Activated naive CD4-positive, alpha-beta T cell treated with anti-CD3 and anti-CD28 coated beads, Interleukin-2, amount 50 U/mL, for 24 hours (primary cell): ENCODE measurements around the gene INAVA.
A peak's percentile ranks its signal among the peaks of the same experiment; 100 is the strongest.

Experiments used
- H3K27ac Mint-ChIP-seq: one replicate; pipeline ENCODE4 v1.8.0; 2021; ENCODE audit warnings: mild to moderate bottlenecking, mixed read lengths
- H3K27me3 Mint-ChIP-seq: one replicate; pipeline ENCODE4 v1.8.0; 2021; ENCODE audit warnings: mixed read lengths
- H3K36me3 Mint-ChIP-seq: one replicate; pipeline ENCODE4 v1.8.0; 2021; ENCODE audit warnings: mixed read lengths
- H3K4me1 Mint-ChIP-seq: one replicate; pipeline ENCODE4 v1.8.0; 2021; ENCODE audit warnings: mixed read lengths
- H3K4me3 Mint-ChIP-seq: one replicate; pipeline ENCODE4 v1.8.0; 2021; ENCODE audit warnings: mild to moderate bottlenecking, mixed read lengths
- H3K9me3 Mint-ChIP-seq: one replicate; pipeline ENCODE4 v1.8.0; 2021; ENCODE audit warnings: mixed read lengths

INAVA gene

GRCh38 chr1:200889571-200889970, 5.1 kb upstream of the INAVA start:
- Mint-ChIP-seq H3K9me3 (no peaks in the 10 kb centered on the region), H3K4me1 (peaks cover 49% of the 10 kb centered on the region), H3K36me3 (no peaks in the 10 kb centered on the region), H3K27me3 (peaks cover 14% of the 10 kb centered on the region), H3K4me3 (peak overlapping the region; percentile 0), H3K27ac (peak overlapping the region; percentile 9)

GRCh38 chr1:200890027-200890426, 4.7 kb upstream of the INAVA start:
- Mint-ChIP-seq H3K36me3 (no peaks in the 10 kb centered on the region), H3K27me3 (peaks cover 14% of the 10 kb centered on the region), H3K4me1 (peaks cover 49% of the 10 kb centered on the region), H3K4me3 (peak overlapping the region; percentile 0), H3K9me3 (no peaks in the 10 kb centered on the region), H3K27ac (no peak overlapping the region)

DNA sequence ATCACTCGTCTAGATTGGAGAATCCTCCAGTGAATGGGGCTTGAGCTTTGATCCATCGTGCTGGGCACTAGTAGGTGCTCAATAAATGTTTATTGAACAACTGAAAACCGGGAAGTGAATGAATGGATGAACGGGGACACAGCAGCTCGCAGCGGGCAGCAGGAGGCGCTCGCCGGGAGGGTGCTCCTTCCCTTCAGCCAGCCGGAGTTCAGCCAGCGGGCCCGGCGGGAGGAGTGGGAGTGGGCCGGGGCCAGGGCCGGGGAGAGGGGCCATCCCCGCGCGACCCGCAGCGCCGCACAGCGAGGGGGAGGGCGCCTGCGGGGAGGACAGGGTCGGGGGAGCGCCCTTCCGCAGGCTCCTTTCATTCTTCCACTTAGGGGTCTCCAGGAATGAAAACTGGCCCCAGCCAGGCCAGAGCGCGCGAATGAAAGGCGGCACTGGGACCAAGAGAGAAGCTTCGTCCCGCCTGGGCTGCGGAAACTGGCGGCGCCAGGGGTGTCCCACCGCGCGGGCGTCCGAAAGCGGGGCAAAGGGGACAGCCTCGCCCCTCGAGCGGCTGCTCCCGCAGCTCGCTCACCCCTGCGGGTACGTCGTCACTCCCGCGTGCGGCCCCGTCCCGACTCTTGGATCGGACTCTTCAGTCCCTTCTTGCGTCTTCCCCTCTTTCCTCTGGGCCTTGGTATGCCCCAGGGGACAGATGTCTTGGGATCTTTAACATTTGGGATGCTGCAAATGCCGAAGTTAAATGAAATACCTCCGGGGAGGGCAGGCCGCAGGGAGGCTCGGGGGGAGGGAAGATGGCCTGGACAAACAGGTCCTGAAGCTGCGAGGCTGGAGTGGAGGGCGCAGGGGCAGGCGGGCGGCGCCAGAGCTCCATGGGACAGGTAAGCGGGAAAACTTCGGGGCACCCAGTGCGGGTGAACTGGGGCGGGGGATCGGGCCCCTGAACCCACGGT, 3.6 kb upstream of the INAVA start:
- Mint-ChIP-seq H3K4me3 (peak overlapping the region; percentile 73), H3K27me3 (peaks cover 14% of the 10 kb centered on the region), H3K36me3 (no peaks in the 10 kb centered on the region), H3K27ac (peak overlapping the region; percentile 88), H3K9me3 (no peaks in the 10 kb centered on the region), H3K4me1 (peaks cover 44% of the 10 kb centered on the region)

- peaks cover 44% of the 10 kb centered on the region for H3K4me1 Mint-ChIP-seq
- peaks cover 14% of the 10 kb centered on the region for H3K27me3 Mint-ChIP-seq
- H3K4me3 Mint-ChIP-seq = peak overlapping the region; percentile 73
- no peaks in the 10 kb centered on the region for H3K36me3 Mint-ChIP-seq
- no peak overlapping the region for H3K27ac Mint-ChIP-seq
- no peaks in the 10 kb centered on the region for H3K9me3 Mint-ChIP-seq
Measured at GRCh38 chr1:200891774-200892157, 2.9 kb upstream of the INAVA start.

DNA sequence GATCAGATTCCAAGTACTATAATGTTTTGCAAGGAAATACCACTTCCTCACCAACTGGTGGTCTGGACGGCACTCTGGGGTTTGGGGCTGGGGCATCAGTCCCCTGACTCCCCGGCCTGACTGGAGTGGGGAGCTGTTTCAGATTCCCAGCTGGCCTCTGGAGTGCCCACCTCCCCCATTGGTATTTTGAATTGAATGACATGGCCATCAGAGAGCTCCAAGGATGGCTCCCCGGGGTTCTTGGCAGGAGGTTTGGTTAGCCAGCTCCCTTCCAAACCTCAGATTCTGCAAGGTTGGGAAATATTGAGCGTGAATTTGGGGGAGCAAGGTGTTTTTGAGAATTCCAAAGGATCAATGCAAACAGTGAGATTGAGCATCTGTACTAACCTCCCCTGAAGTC, 2.2 kb upstream of the INAVA start:
- H3K4me3 Mint-ChIP-seq = peak overlapping the region; percentile 73
- no peaks in the 10 kb centered on the region for H3K9me3 Mint-ChIP-seq
- peaks cover 14% of the 10 kb centered on the region for H3K27me3 Mint-ChIP-seq
- H3K27ac Mint-ChIP-seq = no peak overlapping the region
- H3K4me1 Mint-ChIP-seq = peaks cover 39% of the 10 kb centered on the region
- no peaks in the 10 kb centered on the region for H3K36me3 Mint-ChIP-seq

GRCh38 chr1:200892958-200893357, 1.7 kb upstream of the INAVA start:
- Mint-ChIP-seq H3K4me1 (peaks cover 35% of the 10 kb centered on the region), H3K27ac (no peak overlapping the region), H3K4me3 (no peak overlapping the region), H3K9me3 (no peaks in the 10 kb centered on the region), H3K27me3 (peaks cover 14% of the 10 kb centered on the region), H3K36me3 (no peaks in the 10 kb centered on the region)

- Mint-ChIP-seq H3K4me3 (no peak overlapping the region), H3K27me3 (peaks cover 14% of the 10 kb centered on the region), H3K9me3 (no peaks in the 10 kb centered on the region), H3K4me1 (peaks cover 30% of the 10 kb centered on the region), H3K27ac (no peak overlapping the region), H3K36me3 (no peaks in the 10 kb centered on the region)
Measured at GRCh38 chr1:200893411-200893901, 1.2 kb upstream of the INAVA start.

- Mint-ChIP-seq H3K36me3 (no peaks in the 10 kb centered on the region), H3K4me1 (peaks cover 14% of the 10 kb centered on the region), H3K9me3 (no peaks in the 10 kb centered on the region), H3K4me3 (no peak overlapping the region), H3K27me3 (peaks cover 14% of the 10 kb centered on the region), H3K27ac (no peak overlapping the region)
Measured at GRCh38 chr1:200895443-200895789, 716 bp downstream of the INAVA start.

- Mint-ChIP-seq H3K36me3 (no peaks in the 10 kb centered on the region), H3K4me1 (peaks cover 10% of the 10 kb centered on the region), H3K4me3 (no peak overlapping the region), H3K9me3 (no peaks in the 10 kb centered on the region), H3K27ac (no peak overlapping the region), H3K27me3 (peaks cover 14% of the 10 kb centered on the region)
Measured at GRCh38 chr1:200895801-200896530, 1.3 kb downstream of the INAVA start.

DNA sequence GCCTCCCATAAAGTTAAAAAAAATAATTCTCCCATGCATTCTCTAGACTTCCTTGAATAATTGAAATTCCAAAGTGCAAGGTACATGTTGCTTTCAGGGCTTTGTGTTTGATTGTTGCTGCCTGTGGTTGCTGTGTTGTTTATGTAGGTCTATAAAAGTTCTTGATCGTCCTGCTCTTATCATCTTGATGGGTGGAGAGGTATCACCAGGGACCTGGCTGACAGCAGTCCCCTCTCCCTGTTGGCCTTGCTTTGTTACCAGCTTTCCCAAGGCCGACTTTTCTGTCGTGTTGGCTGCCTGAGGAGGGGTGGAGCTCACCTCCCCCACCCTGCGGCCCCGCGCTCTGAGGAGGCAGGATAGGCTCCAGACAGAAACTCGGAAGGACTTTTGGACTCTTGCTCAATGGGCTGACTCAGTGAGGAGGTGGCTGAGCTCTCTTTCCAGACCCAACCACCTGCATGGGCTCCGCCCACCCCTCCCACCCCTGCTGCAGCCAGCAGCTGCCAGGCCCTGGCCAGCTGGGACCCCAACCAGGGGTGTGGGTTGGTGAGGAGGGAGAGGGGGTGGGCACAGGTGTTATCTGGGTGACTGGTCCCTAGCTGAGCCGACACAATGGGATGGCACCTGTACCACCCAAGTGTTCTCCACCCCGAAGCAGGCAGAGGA, 2.0 kb downstream of the INAVA start:
- Mint-ChIP-seq H3K27ac (no peak overlapping the region), H3K36me3 (no peaks in the 10 kb centered on the region), H3K4me3 (no peak overlapping the region), H3K9me3 (no peaks in the 10 kb centered on the region), H3K27me3 (peaks cover 12% of the 10 kb centered on the region), H3K4me1 (peaks cover 6% of the 10 kb centered on the region)

DNA sequence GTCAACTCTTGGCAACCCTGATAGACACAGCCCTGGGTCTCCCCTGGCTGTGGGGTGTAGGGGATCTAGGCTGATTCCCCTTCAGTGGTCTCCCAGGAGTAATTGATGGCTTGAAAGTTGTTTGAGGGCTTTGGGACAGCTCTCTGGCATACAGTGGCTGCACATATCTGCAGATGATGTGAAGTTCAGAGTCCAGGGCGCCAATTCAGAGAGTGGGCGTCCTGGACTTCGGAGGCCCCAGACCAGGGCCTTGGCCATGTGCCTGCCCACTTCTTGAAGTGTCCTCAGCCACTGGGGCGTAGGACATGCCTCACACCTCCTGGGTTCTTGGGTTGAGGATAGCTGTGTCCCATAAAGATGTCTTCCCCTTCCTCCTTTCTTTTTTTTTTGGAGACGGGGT, 2.6 kb downstream of the INAVA start:
- Mint-ChIP-seq H3K4me1 (peaks cover under 1% of the 10 kb centered on the region), H3K27me3 (peaks cover 8% of the 10 kb centered on the region), H3K4me3 (no peak overlapping the region), H3K27ac (no peak overlapping the region), H3K36me3 (no peaks in the 10 kb centered on the region), H3K9me3 (no peaks in the 10 kb centered on the region)

- H3K9me3 Mint-ChIP-seq = no peaks in the 10 kb centered on the region
- H3K27me3 Mint-ChIP-seq = peaks cover under 1% of the 10 kb centered on the region
- no peak overlapping the region for H3K27ac Mint-ChIP-seq
- H3K36me3 Mint-ChIP-seq = no peaks in the 10 kb centered on the region
- H3K4me1 Mint-ChIP-seq = no peaks in the 10 kb centered on the region
- no peak overlapping the region for H3K4me3 Mint-ChIP-seq
Measured at GRCh38 chr1:200899015-200899386, 4.3 kb downstream of the INAVA start.

DNA sequence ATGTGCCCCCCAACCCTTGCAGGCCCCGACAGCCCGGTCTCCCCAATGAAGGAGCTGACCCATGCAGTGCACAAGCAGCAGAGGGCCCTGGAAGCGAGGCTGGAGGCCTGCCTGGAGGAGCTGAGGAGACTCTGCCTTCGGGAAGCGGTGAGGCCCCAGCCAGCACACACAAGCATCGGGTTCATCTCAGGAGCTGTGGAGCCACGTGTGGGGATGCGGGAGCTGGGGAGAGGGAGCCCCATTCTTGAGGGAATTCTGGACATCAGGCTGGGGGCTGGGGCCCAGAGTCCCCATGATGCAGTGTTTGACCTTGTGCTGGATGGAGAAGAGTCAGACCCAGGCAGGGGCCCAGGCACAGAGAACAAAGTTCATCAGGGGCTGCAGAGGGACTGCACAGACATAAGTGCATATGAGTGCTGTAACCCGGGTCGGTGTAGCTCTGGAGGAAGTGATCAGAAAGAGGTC, 4.8 kb downstream of the INAVA start:
- H3K4me1 Mint-ChIP-seq = no peaks in the 10 kb centered on the region
- H3K27ac Mint-ChIP-seq = no peak overlapping the region
- H3K4me3 Mint-ChIP-seq = no peak overlapping the region
- H3K27me3 Mint-ChIP-seq = no peaks in the 10 kb centered on the region
- no peaks in the 10 kb centered on the region for H3K9me3 Mint-ChIP-seq
- H3K36me3 Mint-ChIP-seq = no peaks in the 10 kb centered on the region

- no peaks in the 10 kb centered on the region for H3K36me3 Mint-ChIP-seq
- peaks cover 2% of the 10 kb centered on the region for H3K4me1 Mint-ChIP-seq
- H3K4me3 Mint-ChIP-seq = no peak overlapping the region
- no peak overlapping the region for H3K27ac Mint-ChIP-seq
- no peaks in the 10 kb centered on the region for H3K9me3 Mint-ChIP-seq
- H3K27me3 Mint-ChIP-seq = no peaks in the 10 kb centered on the region
Measured at GRCh38 chr1:200899954-200900867, 5.5 kb downstream of the INAVA start.

DNA sequence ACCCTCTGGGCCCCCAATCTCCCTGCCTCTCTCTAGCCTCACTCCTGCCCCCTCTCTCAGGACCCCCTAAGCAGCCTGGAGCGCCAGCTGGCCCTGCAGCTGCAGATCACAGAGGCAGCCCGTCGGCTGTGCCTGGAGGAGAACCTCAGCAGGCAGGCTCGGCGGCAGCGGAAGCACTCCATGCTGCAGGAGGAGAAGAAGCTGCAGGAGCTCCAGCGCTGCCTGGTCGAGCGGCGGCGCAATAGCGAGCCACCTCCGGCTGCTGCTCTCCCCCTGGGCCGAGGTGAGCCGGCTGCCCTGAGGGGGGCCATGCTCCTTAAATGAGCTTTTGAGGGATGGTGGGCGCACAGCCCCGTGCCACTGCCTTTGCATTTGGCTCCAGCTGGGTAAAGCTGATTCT, 6.2 kb downstream of the INAVA start:
- Mint-ChIP-seq H3K9me3 (no peaks in the 10 kb centered on the region), H3K27me3 (no peaks in the 10 kb centered on the region), H3K27ac (no peak overlapping the region), H3K4me3 (no peak overlapping the region), H3K36me3 (no peaks in the 10 kb centered on the region), H3K4me1 (peaks cover 5% of the 10 kb centered on the region)
